ENCODE results near the gene SNX3.

The SNX3 gene

DNA sequence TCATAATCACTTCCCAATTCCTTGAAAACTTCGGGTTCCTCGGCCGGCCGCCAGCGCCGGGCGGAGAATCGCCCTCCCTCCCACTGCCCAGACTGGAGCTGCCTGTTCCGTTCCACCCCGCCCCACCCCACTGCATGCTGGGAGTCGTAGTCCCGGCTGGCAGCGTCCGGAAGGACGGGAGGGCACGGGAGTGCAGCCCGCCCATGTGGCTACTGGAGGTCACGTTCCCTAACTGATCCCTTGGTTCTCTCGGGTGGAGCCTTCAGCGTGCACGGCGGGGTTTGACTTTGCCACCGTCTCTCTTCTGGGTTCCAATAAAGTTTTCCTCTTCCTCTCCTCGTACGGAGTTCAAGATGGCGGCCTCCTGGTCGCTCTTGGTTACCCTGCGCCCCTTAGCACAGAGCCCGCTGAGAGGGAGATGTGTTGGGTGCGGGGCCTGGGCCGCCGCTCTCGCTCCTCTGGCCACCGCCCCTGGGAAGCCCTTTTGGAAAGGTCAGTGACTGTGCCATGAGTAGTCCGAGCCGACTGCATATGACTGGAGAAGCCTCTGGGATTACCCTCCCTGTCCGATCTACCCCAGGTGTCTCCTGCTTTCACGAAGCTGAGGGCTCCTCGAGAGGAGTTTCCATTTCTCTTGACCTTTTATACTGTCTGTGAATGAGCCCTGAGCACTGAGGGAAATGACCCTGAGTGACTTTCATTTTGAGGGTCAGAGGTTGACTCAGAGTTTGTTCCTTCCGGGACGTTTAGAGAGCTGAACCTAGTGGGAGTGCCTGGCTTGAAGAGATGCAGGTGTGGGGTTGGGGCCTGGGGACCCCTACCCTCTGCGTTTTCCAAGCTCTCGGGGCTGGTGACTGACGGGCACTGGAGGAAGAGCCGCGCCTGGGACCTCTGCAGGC lies 34.1 kb upstream of the SNX3 start, which contains the start of gene AFG1L (continued):
- TF ChIP-seq, protein P1, sequence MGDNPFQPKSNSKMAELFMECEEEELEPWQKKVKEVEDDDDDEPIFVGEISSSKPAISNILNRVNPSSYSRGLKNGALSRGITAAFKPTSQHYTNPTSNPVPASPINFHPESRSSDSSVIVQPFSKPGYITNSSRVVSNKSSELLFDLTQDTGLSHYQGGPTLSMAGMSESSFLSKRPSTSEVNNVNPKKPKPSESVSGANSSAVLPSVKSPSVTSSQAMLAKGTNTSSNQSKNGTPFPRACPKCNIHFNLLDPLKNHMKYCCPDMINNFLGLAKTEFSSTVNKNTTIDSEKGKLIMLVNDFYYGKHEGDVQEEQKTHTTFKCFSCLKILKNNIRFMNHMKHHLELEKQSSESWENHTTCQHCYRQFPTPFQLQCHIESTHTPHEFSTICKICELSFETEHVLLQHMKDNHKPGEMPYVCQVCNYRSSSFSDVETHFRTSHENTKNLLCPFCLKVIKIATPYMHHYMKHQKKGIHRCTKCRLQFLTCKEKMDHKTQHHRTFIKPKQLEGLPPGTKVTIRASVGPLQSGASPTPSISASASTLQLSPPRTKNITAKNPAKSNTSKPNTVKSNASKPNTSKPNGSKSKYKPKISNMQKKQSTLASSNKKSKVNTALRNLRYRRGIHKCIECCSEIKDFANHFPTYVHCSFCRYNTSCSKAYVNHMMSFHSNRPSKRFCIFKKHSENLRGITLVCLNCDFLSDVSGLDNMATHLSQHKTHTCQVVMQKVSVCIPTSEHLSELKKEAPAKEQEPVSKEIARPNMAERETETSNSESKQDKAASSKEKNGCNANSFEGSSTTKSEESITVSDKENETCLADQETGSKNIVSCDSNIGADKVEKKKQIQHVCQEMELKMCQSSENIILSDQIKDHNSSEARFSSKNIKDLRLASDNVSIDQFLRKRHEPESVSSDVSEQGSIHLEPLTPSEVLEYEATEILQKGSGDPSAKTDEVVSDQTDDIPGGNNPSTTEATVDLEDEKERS (tag by site-specific recombination; IDR thresholded peaks at IDR 0.05), result 0 out of 2 replicates have a peak, but pooled peaks have one; percentile 7
- TF ChIP-seq ZNF610 (tag by site-specific recombination; IDR thresholded peaks at IDR 0.05; ENCODE audit: borderline replicate concordance) (no peak), ZNF600 (tag by site-specific recombination; IDR thresholded peaks at IDR 0.05) (peak; percentile 76), OSR2 (tag by site-specific recombination; IDR thresholded peaks at IDR 0.05) (peak; percentile 89), EGR2 (tag by site-specific recombination; IDR thresholded peaks at IDR 0.05; ENCODE audit: low read depth) (peak; percentile 41), ZNF473 (tag by site-specific recombination; IDR thresholded peaks at IDR 0.05) (no peak), YY2 (tag by site-specific recombination; IDR thresholded peaks at IDR 0.05) (peak; percentile 94), ZNF140 (tag by site-specific recombination; IDR thresholded peaks at IDR 0.05) (no peak), TRIM28 (IDR thresholded peaks at IDR 0.05; ENCODE audit: borderline replicate concordance, low read length) (peak; percentile 95), ZNF555 (tag by site-specific recombination; conservative IDR thresholded peaks at IDR 0.05) (no peak), ZSCAN30 (tag by site-specific recombination; IDR thresholded peaks at IDR 0.05) (peak; percentile 59), ZNF654 (tag by site-specific recombination; IDR thresholded peaks at IDR 0.05; ENCODE audit: low read depth) (no peak), ZNF530 (tag by site-specific recombination; IDR thresholded peaks at IDR 0.05; ENCODE audit: low read depth) (no peak), ZBTB20 (tag by site-specific recombination; IDR thresholded peaks at IDR 0.05) (peak; percentile 87), ZNF292 (tag by site-specific recombination; IDR thresholded peaks at IDR 0.05; ENCODE audit: borderline replicate concordance, low read depth) (no peak), ZNF37A (tag by site-specific recombination; IDR thresholded peaks at IDR 0.05) (no peak), ZNF416 (tag by site-specific recombination; IDR thresholded peaks at IDR 0.05) (no peak), ZNF529 (tag by site-specific recombination; IDR thresholded peaks at IDR 0.05; ENCODE audit: insufficient replicate concordance) (no peak), ZNF571 (tag by site-specific recombination; IDR thresholded peaks at IDR 0.05) (no peak)
- TF ChIP-seq, protein P2, sequence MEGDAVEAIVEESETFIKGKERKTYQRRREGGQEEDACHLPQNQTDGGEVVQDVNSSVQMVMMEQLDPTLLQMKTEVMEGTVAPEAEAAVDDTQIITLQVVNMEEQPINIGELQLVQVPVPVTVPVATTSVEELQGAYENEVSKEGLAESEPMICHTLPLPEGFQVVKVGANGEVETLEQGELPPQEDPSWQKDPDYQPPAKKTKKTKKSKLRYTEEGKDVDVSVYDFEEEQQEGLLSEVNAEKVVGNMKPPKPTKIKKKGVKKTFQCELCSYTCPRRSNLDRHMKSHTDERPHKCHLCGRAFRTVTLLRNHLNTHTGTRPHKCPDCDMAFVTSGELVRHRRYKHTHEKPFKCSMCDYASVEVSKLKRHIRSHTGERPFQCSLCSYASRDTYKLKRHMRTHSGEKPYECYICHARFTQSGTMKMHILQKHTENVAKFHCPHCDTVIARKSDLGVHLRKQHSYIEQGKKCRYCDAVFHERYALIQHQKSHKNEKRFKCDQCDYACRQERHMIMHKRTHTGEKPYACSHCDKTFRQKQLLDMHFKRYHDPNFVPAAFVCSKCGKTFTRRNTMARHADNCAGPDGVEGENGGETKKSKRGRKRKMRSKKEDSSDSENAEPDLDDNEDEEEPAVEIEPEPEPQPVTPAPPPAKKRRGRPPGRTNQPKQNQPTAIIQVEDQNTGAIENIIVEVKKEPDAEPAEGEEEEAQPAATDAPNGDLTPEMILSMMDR (tag by site-specific recombination; IDR thresholded peaks at IDR 0.05), result no peak; the same call in 1 of the 2 replicates
- TF ChIP-seq, protein P3, sequence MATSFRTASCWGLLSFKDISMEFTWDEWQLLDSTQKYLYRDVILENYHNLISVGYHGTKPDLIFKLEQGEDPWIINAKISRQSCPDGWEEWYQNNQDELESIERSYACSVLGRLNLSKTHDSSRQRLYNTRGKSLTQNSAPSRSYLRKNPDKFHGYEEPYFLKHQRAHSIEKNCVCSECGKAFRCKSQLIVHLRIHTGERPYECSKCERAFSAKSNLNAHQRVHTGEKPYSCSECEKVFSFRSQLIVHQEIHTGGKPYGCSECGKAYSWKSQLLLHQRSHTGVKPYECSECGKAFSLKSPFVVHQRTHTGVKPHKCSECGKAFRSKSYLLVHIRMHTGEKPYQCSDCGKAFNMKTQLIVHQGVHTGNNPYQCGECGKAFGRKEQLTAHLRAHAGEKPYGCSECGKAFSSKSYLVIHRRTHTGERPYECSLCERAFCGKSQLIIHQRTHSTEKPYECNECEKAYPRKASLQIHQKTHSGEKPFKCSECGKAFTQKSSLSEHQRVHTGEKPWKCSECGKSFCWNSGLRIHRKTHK (tag by site-specific recombination; IDR thresholded peaks at IDR 0.05), result no peak
- TF ChIP-seq, protein P4, sequence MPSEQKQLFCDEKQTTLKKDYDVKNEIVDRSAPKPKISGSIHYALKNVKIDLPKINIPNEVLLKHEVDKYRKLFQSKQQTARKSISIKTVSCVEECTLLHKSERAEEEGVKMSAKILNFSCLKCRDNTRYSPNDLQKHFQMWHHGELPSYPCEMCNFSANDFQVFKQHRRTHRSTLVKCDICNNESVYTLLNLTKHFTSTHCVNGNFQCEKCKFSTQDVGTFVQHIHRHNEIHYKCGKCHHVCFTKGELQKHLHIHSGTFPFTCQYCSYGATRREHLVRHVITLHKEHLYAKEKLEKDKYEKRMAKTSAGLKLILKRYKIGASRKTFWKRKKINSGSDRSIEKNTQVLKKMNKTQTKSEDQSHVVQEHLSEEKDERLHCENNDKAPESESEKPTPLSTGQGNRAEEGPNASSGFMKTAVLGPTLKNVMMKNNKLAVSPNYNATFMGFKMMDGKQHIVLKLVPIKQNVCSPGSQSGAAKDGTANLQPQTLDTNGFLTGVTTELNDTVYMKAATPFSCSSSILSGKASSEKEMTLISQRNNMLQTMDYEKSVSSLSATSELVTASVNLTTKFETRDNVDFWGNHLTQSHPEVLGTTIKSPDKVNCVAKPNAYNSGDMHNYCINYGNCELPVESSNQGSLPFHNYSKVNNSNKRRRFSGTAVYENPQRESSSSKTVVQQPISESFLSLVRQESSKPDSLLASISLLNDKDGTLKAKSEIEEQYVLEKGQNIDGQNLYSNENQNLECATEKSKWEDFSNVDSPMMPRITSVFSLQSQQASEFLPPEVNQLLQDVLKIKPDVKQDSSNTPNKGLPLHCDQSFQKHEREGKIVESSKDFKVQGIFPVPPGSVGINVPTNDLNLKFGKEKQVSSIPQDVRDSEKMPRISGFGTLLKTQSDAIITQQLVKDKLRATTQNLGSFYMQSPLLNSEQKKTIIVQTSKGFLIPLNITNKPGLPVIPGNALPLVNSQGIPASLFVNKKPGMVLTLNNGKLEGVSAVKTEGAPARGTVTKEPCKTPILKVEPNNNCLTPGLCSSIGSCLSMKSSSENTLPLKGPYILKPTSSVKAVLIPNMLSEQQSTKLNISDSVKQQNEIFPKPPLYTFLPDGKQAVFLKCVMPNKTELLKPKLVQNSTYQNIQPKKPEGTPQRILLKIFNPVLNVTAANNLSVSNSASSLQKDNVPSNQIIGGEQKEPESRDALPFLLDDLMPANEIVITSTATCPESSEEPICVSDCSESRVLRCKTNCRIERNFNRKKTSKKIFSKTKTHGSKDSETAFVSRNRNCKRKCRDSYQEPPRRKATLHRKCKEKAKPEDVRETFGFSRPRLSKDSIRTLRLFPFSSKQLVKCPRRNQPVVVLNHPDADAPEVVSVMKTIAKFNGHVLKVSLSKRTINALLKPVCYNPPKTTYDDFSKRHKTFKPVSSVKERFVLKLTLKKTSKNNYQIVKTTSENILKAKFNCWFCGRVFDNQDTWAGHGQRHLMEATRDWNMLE (tag by site-specific recombination; conservative IDR thresholded peaks at IDR 0.05; ENCODE audit: low read depth), result no peak; the same call in 1 of the 2 replicates
- TF ChIP-seq, protein P5, sequence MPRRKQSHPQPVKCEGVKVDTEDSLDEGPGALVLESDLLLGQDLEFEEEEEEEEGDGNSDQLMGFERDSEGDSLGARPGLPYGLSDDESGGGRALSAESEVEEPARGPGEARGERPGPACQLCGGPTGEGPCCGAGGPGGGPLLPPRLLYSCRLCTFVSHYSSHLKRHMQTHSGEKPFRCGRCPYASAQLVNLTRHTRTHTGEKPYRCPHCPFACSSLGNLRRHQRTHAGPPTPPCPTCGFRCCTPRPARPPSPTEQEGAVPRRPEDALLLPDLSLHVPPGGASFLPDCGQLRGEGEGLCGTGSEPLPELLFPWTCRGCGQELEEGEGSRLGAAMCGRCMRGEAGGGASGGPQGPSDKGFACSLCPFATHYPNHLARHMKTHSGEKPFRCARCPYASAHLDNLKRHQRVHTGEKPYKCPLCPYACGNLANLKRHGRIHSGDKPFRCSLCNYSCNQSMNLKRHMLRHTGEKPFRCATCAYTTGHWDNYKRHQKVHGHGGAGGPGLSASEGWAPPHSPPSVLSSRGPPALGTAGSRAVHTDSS (tag by site-specific recombination; IDR thresholded peaks at IDR 0.05), result peak; percentile 67
- TF ChIP-seq, protein P6, sequence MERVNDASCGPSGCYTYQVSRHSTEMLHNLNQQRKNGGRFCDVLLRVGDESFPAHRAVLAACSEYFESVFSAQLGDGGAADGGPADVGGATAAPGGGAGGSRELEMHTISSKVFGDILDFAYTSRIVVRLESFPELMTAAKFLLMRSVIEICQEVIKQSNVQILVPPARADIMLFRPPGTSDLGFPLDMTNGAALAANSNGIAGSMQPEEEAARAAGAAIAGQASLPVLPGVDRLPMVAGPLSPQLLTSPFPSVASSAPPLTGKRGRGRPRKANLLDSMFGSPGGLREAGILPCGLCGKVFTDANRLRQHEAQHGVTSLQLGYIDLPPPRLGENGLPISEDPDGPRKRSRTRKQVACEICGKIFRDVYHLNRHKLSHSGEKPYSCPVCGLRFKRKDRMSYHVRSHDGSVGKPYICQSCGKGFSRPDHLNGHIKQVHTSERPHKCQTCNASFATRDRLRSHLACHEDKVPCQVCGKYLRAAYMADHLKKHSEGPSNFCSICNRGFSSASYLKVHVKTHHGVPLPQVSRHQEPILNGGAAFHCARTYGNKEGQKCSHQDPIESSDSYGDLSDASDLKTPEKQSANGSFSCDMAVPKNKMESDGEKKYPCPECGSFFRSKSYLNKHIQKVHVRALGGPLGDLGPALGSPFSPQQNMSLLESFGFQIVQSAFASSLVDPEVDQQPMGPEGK (tag by site-specific recombination; IDR thresholded peaks at IDR 0.05), result peak; percentile 69

All from HEK293 (cell line).